ENCODE data around the gene MYG1.

The MYG1 gene

DNA sequence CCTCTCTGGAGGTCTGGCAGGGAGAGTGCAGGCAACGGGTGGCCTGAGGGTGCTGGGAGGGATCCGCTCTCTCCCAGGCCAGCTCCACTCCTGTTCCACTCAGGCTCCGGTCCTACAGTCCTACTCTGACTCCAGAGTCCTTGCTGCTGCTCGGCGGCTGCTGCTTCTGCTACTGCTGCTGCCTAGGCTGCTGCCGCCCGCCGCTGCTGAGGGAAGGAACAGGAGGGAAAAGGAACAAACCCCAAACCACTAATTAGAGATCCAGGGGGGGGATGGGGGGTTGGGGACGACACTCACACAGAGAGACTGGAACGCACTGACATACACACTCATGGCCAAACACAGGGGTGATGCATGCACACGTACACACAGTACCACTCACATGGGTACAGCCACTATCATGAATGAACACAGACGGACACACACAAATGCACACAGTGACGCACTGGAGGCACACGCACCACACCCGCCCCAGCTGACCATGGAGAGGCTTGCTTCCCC lies 36.7 kb downstream of the MYG1 start, which contains the start of gene SP7:
Gene SP7, minus strand, starts transcription at position 174 of the 501 bp plus-strand sequence. CDS start 708 bp downstream, outside the sequence.
- H3K9me3 ChIP-seq (ENCODE audit: control insufficient read depth in 5 of 5, low read length in 5 of 5), result no peaks in the 10 kb centered on the region
- peaks cover 0 to 4% (median 0%) of the 10 kb centered on the region in 5 donors for H3K4me1 ChIP-seq (ENCODE audit: control insufficient read depth in 5 of 5, insufficient read depth in 5 of 5, low read length in 5 of 5)
- H3K9ac ChIP-seq (ENCODE audit: low read length in 5 of 5), result no peak within 1 kb of the TSS
- peaks cover 5 to 61% (median 43%) of the 10 kb centered on the region in 5 donors for H3K27me3 ChIP-seq (ENCODE audit: control insufficient read depth in 5 of 5, insufficient read depth in 4 of 5, low read length in 5 of 5)
- H3K4me3 ChIP-seq (ENCODE audit: low read depth in 1 of 5, low read length in 5 of 5), result no peak within 1 kb of the TSS
- no peaks in the 10 kb centered on the region for H3K36me3 ChIP-seq (ENCODE audit: control insufficient read depth in 5 of 5, insufficient read depth in 5 of 5, low read length in 5 of 5)
- no peak within 1 kb of the TSS for H3K27ac ChIP-seq (ENCODE audit: low read depth, low read length)

GRCh38 chr12:53338017-53338416 lies 38.5 kb downstream of the MYG1 start:
- peaks cover 5 to 54% (median 41%) of the 10 kb centered on the region in 5 donors for H3K27me3 ChIP-seq (ENCODE audit: control insufficient read depth in 5 of 5, insufficient read depth in 4 of 5, low read length in 5 of 5)
- no peak overlapping the region for H3K27ac ChIP-seq (ENCODE audit: low read depth, low read length)
- no peak overlapping the region for H3K4me3 ChIP-seq (ENCODE audit: low read depth in 1 of 5, low read length in 5 of 5)
- no peak overlapping the region for H3K9ac ChIP-seq (ENCODE audit: low read length in 5 of 5)
- no peaks in the 10 kb centered on the region for H3K9me3 ChIP-seq (ENCODE audit: control insufficient read depth in 5 of 5, low read length in 5 of 5)
- peaks cover 0 to 4% (median 0%) of the 10 kb centered on the region in 5 donors for H3K4me1 ChIP-seq (ENCODE audit: control insufficient read depth in 5 of 5, insufficient read depth in 5 of 5, low read length in 5 of 5)
- H3K36me3 ChIP-seq (ENCODE audit: control insufficient read depth in 5 of 5, insufficient read depth in 5 of 5, low read length in 5 of 5), result no peaks in the 10 kb centered on the region

GRCh38 chr12:53338916-53339315 lies 39.4 kb downstream of the MYG1 start:
- H3K27ac ChIP-seq (ENCODE audit: low read depth, low read length), result no peak overlapping the region
- H3K9me3 ChIP-seq (ENCODE audit: control insufficient read depth in 5 of 5, low read length in 5 of 5), result no peaks in the 10 kb centered on the region
- H3K4me3 ChIP-seq (ENCODE audit: low read depth in 1 of 5, low read length in 5 of 5), result no peak overlapping the region
- H3K27me3 ChIP-seq (ENCODE audit: control insufficient read depth in 5 of 5, insufficient read depth in 4 of 5, low read length in 5 of 5), result peaks cover 5 to 47% (median 34%) of the 10 kb centered on the region in 5 donors
- no peak overlapping the region for H3K9ac ChIP-seq (ENCODE audit: low read length in 5 of 5)
- peaks cover 0 to 4% (median 0%) of the 10 kb centered on the region in 5 donors for H3K4me1 ChIP-seq (ENCODE audit: control insufficient read depth in 5 of 5, insufficient read depth in 5 of 5, low read length in 5 of 5)
- H3K36me3 ChIP-seq (ENCODE audit: control insufficient read depth in 5 of 5, insufficient read depth in 5 of 5, low read length in 5 of 5), result no peaks in the 10 kb centered on the region

- Histone ChIP-seq H3K27me3 (ENCODE audit: control insufficient read depth in 5 of 5, insufficient read depth in 4 of 5, low read length in 5 of 5) (peaks cover 5 to 35% (median 30%) of the 10 kb centered on the region in 5 donors), H3K9me3 (ENCODE audit: control insufficient read depth in 5 of 5, low read length in 5 of 5) (no peaks in the 10 kb centered on the region), H3K27ac (ENCODE audit: low read depth, low read length) (no peak overlapping the region), H3K4me3 (ENCODE audit: low read depth in 1 of 5, low read length in 5 of 5) (no peak overlapping the region), H3K4me1 (ENCODE audit: control insufficient read depth in 5 of 5, insufficient read depth in 5 of 5, low read length in 5 of 5) (peaks cover 0 to 17% (median 11%) of the 10 kb centered on the region in 5 donors), H3K9ac (ENCODE audit: low read length in 5 of 5) (no peak overlapping the region), H3K36me3 (ENCODE audit: control insufficient read depth in 5 of 5, insufficient read depth in 5 of 5, low read length in 5 of 5) (no peaks in the 10 kb centered on the region)
These were observed 40.9 kb downstream of the MYG1 start for GRCh38 chr12:53340398-53340797.

DNA sequence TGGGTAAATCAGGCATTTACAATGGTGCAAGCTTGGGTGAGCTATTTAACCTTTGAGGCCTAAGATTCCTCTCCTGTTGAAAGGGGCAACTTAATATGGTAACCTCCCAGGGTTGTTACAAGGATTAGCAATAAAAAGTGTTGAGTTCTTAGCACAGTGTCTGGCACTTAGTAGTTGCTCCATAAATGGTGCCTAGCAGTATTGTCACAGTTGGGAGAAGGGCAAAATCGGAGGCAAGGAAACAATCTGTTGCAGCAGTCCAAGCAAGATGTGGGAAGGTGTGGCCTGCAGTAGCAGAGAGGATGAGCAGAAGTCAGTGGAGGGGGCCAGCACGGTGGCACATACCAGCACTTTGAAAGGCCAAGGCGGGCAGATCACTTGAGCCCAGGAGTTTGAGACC lies 44.0 kb downstream of the MYG1 start:
- no peaks in the 10 kb centered on the region for H3K9me3 ChIP-seq (ENCODE audit: control insufficient read depth in 5 of 5, low read length in 5 of 5)
- H3K27ac ChIP-seq (ENCODE audit: low read depth, low read length), result no peak overlapping the region
- H3K27me3 ChIP-seq (ENCODE audit: control insufficient read depth in 5 of 5, insufficient read depth in 4 of 5, low read length in 5 of 5), result peaks cover 0 to 8% (median 4%) of the 10 kb centered on the region in 5 donors
- H3K4me3 ChIP-seq (ENCODE audit: low read depth in 1 of 5, low read length in 5 of 5), result no peak overlapping the region
- H3K9ac ChIP-seq (ENCODE audit: low read length in 5 of 5), result no peak overlapping the region
- peaks cover 3 to 26% (median 19%) of the 10 kb centered on the region in 5 donors for H3K4me1 ChIP-seq (ENCODE audit: control insufficient read depth in 5 of 5, insufficient read depth in 5 of 5, low read length in 5 of 5)
- H3K36me3 ChIP-seq (ENCODE audit: control insufficient read depth in 5 of 5, insufficient read depth in 5 of 5, low read length in 5 of 5), result no peaks in the 10 kb centered on the region

GRCh38 chr12:53343969-53344368 lies 44.5 kb downstream of the MYG1 start:
- no peaks in the 10 kb centered on the region for H3K36me3 ChIP-seq (ENCODE audit: control insufficient read depth in 5 of 5, insufficient read depth in 5 of 5, low read length in 5 of 5)
- no peak overlapping the region for H3K27ac ChIP-seq (ENCODE audit: low read depth, low read length)
- H3K27me3 ChIP-seq (ENCODE audit: control insufficient read depth in 5 of 5, insufficient read depth in 4 of 5, low read length in 5 of 5), result peaks cover 0 to 3% (median 0%) of the 10 kb centered on the region in 5 donors
- peaks cover 3 to 27% (median 19%) of the 10 kb centered on the region in 5 donors for H3K4me1 ChIP-seq (ENCODE audit: control insufficient read depth in 5 of 5, insufficient read depth in 5 of 5, low read length in 5 of 5)
- no peak overlapping the region for H3K9ac ChIP-seq (ENCODE audit: low read length in 5 of 5)
- H3K9me3 ChIP-seq (ENCODE audit: control insufficient read depth in 5 of 5, low read length in 5 of 5), result no peaks in the 10 kb centered on the region
- peak overlapping the region in 3 of 5 donors; percentile 63 to 83 (median 77) for H3K4me3 ChIP-seq (ENCODE audit: low read depth in 1 of 5, low read length in 5 of 5)

- no peaks in the 10 kb centered on the region for H3K36me3 ChIP-seq (ENCODE audit: control insufficient read depth in 5 of 5, insufficient read depth in 5 of 5, low read length in 5 of 5)
- no peak overlapping the region for H3K27ac ChIP-seq (ENCODE audit: low read depth, low read length)
- peak overlapping the region in 1 of 5 donors; percentile 67 for H3K9ac ChIP-seq (ENCODE audit: low read length in 5 of 5)
- H3K4me1 ChIP-seq (ENCODE audit: control insufficient read depth in 5 of 5, insufficient read depth in 5 of 5, low read length in 5 of 5), result peaks cover 3 to 27% (median 19%) of the 10 kb centered on the region in 5 donors
- H3K4me3 ChIP-seq (ENCODE audit: low read depth in 1 of 5, low read length in 5 of 5), result peak overlapping the region; percentile 49 to 83 (median 63)
- no peaks in the 10 kb centered on the region for H3K27me3 ChIP-seq (ENCODE audit: control insufficient read depth in 5 of 5, insufficient read depth in 4 of 5, low read length in 5 of 5)
- no peaks in the 10 kb centered on the region for H3K9me3 ChIP-seq (ENCODE audit: control insufficient read depth in 5 of 5, low read length in 5 of 5)
These were observed 45.0 kb downstream of the MYG1 start for GRCh38 chr12:53344487-53344823.

DNA sequence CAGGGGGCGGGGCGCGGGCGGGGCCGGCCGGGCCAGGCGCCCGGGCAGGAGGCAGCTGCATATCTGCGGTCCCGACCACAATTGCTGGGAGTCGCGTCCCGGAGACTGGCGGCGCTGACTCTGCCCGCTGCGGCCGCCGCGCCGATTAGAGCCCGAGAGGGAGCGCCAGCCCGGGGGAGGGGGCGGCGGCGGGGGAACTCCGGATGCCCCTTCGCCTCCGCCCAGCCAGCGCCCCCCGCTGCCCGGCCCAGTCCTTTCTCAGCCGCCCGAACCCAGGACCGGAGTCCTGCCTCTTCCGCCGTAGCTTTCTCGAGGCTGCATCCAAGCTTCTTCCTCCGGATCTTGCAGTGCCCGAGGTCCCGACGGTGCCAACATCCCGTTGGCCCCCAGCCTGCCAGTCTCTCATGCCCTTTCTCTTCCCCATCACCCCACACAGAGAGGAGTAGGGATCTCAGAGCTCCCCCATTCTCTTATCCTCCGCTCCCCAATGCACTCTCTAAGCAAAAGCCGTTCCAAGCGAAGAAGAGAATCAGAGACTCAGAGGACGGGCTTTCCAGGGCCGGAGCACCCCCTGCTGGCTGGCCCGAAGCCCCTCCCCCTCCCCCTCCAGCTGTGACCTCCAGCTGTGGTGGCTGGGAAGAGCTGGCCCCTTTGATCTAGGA lies 45.5 kb downstream of the MYG1 start:
- no peaks in the 10 kb centered on the region for H3K27me3 ChIP-seq (ENCODE audit: control insufficient read depth in 5 of 5, insufficient read depth in 4 of 5, low read length in 5 of 5)
- peak overlapping the region; percentile 60 for H3K27ac ChIP-seq (ENCODE audit: low read depth, low read length)
- peaks cover 3 to 27% (median 19%) of the 10 kb centered on the region in 5 donors for H3K4me1 ChIP-seq (ENCODE audit: control insufficient read depth in 5 of 5, insufficient read depth in 5 of 5, low read length in 5 of 5)
- no peaks in the 10 kb centered on the region for H3K9me3 ChIP-seq (ENCODE audit: control insufficient read depth in 5 of 5, low read length in 5 of 5)
- no peaks in the 10 kb centered on the region for H3K36me3 ChIP-seq (ENCODE audit: control insufficient read depth in 5 of 5, insufficient read depth in 5 of 5, low read length in 5 of 5)
- H3K9ac ChIP-seq (ENCODE audit: low read length in 5 of 5), result peak overlapping the region in 4 of 5 donors; percentile 77 to 82 (median 79)
- peak overlapping the region; percentile 63 to 84 (median 79) for H3K4me3 ChIP-seq (ENCODE audit: low read depth in 1 of 5, low read length in 5 of 5)

DNA sequence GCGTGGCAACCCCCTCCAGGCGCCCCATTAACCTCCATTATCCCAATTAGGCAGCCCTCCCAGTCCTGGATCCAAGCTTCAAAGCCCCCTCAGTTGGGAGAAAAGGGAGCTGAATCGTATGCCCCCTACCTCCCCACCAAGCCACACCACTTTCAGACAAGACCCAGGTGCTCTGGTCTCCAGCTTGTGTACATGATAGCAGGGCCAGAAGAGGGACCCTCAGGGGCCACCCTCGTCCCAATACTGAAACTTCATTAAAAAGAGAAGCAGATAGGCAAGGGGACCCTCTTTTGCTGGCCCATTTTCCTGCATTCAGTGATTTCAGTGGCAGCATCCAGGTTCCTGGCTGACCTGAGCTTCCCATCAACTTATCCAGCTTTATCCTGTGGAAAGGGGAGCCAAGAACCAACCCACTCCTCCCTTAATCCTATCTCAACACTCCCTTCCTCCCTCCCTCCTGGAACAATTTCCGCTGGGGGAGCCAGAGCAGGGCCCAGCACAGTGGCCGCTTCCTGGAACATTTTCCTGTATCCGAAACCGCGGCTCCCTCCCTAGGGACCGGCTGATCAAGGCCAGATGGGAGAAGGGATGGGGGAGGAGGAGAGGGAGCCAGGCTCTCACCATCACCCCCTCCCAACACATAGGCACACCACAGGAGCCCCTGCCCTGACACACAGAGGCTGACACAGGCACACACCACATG lies 46.1 kb downstream of the MYG1 start:
- Histone ChIP-seq H3K4me1 (ENCODE audit: control insufficient read depth in 5 of 5, insufficient read depth in 5 of 5, low read length in 5 of 5) (peaks cover 3 to 27% (median 19%) of the 10 kb centered on the region in 5 donors), H3K36me3 (ENCODE audit: control insufficient read depth in 5 of 5, insufficient read depth in 5 of 5, low read length in 5 of 5) (no peaks in the 10 kb centered on the region), H3K4me3 (ENCODE audit: low read depth in 1 of 5, low read length in 5 of 5) (peak overlapping the region in 4 of 5 donors; percentile 77 to 84 (median 81)), H3K9me3 (ENCODE audit: control insufficient read depth in 5 of 5, low read length in 5 of 5) (no peaks in the 10 kb centered on the region), H3K9ac (ENCODE audit: low read length in 5 of 5) (peak overlapping the region in 3 of 5 donors; percentile 11 to 21 (median 20)), H3K27me3 (ENCODE audit: control insufficient read depth in 5 of 5, insufficient read depth in 4 of 5, low read length in 5 of 5) (no peaks in the 10 kb centered on the region), H3K27ac (ENCODE audit: low read depth, low read length) (peak overlapping the region; percentile 60)

GRCh38 chr12:53346491-53346890 lies 47.0 kb downstream of the MYG1 start:
- no peak overlapping the region for H3K9ac ChIP-seq (ENCODE audit: low read length in 5 of 5)
- H3K4me3 ChIP-seq (ENCODE audit: low read depth in 1 of 5, low read length in 5 of 5), result no peak overlapping the region

More at GRCh38 chr12:53346491-53346890, 47.0 kb downstream of the MYG1 start:
- Histone ChIP-seq H3K4me1 (ENCODE audit: control insufficient read depth in 5 of 5, insufficient read depth in 5 of 5, low read length in 5 of 5) (peaks cover 3 to 27% (median 19%) of the 10 kb centered on the region in 5 donors), H3K27ac (ENCODE audit: low read depth, low read length) (peak overlapping the region; percentile 60), H3K27me3 (ENCODE audit: control insufficient read depth in 5 of 5, insufficient read depth in 4 of 5, low read length in 5 of 5) (no peaks in the 10 kb centered on the region), H3K9me3 (ENCODE audit: control insufficient read depth in 5 of 5, low read length in 5 of 5) (no peaks in the 10 kb centered on the region), H3K36me3 (ENCODE audit: control insufficient read depth in 5 of 5, insufficient read depth in 5 of 5, low read length in 5 of 5) (no peaks in the 10 kb centered on the region)
